HG03060 (cell line): Measurements from ENCODE around the gene SNCAIP.
"Not testable (repeated sequence)": the region's sequence is repeated elsewhere in the genome, so short reads cannot be mapped to it uniquely, and the experiment has no call there.

ENCODE experiments used
- ATAC-seq: cut with Tn5 transposase; IDR thresholded peaks from one replicate; pipeline ENCODE4 v1.9.1; 2021; ENCODE audit warnings: low read depth, moderate number of reproducible peaks; ENCODE audit not compliant: unreplicated experiment

Gene SNCAIP

DNA sequence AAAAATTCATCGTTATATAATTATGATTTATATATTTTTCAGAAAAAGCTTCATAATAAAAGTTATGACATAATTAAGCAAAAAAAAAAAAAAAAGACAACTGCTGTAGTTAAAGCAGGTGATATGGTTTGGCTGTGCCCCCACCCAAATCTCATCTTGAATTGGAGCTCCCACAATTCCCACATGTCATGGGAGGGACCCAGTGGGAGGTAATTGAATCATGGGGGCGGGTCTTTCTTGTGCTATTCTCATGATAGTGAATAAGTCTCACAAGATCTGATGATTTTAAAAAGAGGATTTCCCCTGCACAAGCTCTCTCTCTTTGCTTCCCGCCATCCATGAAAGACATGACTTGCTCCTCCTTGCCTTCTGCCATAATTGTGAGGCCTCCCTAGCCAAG, 41.3 kb downstream of the SNCAIP start:
- ATAC-seq: not testable (repeated sequence)

GRCh38 chr5:122354293-122354692, 42.3 kb downstream of the SNCAIP start:
- ATAC-seq: no peak

DNA sequence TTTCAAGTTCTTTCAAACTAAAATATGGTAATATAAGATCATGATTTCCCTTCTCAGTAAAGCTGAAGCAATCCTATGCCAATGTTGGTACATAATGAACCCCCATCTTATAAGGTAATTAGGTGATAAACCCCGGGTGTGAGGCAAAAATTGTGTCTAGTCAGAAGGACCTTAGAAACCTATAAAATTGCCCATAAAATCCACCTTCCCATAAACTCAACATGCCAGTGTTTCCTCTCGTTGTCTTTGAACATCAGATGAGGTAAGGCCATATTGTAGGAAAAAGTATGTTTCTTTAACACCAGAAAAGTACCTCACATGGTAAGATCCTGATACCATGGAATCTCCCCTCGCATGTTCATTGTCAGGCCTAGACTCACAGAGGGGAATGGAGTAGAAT, 43.3 kb downstream of the SNCAIP start:
- no peak for ATAC-seq

DNA sequence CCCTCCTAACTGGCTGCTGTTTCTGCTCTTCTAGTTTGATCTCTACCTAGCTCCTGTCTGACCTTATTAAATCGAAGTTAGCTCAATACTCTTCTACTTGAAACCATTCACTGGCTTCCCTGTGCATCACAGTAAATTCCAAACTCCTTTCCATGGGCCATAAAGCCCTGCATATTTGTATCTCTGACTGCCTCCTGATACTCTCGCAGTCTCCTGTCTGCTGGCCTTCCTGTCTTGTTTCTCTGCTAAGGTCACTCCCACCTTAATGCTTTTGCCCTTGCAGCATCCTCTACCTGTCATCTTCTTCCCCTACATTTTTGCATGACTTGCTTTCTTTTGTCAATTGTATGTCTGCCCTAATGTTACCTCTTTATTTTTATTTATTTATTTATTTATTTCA, 44.8 kb downstream of the SNCAIP start:
- no peak for ATAC-seq

DNA sequence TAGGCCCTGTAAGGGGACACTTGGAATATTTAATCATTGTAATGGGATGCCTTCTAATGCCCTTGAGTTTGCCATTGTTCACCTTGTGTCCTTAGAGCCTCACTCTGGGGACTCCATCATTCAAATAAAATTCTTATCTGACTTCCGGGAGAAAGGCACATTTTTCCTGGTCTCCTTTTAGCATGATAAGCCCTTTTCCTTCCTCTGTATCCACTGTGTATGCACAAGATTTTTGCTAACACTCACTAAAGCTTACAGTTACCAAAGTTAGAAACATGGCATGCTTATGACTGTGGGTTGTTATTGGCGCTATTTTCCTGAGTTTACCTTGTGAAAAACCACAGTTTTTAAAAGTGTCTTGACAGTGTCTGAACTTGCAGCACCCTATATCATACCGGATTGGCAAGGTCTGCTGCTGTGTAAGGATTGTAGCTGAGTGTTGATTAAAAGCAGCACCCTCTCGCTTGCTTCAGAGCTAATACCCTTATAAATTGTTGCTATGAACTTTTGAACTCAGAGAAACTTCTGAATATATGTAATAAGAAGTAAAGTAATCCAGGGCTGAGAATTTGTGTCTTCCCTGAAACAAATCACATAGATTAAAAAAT, 46.4 kb downstream of the SNCAIP start:
- ATAC-seq: no peak

GRCh38 chr5:122362361-122362760, 50.3 kb downstream of the SNCAIP start:
- no peak for ATAC-seq

- ATAC-seq: no peak
Observed at GRCh38 chr5:122363623-122364022, 51.6 kb downstream of the SNCAIP start.

DNA sequence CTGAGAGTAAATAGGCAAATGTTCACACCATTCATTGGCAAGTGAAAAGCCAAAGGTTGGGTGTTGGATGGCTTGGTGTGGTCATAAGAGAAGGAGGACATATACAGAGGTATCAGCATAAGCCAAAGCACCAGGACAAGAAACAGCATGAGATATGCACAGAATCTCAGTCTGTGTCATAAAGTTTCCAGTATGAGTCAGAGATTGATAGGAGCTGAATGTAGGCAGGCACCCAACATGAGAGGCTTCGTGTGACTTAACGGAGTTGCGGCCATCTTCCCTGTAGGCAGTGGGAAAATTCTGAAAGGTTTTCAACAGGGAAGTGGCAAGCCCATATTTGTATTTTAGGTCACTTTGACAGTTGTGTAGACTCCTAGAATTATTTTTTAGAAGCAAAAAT, 54.5 kb downstream of the SNCAIP start:
- ATAC-seq: no peak

GRCh38 chr5:122367456-122367855, 55.4 kb downstream of the SNCAIP start:
- ATAC-seq: no peak

- ATAC-seq: no peak
Observed at GRCh38 chr5:122368510-122369251, 56.6 kb downstream of the SNCAIP start.

GRCh38 chr5:122369253-122369815, 57.3 kb downstream of the SNCAIP start:
- ATAC-seq: no peak

DNA sequence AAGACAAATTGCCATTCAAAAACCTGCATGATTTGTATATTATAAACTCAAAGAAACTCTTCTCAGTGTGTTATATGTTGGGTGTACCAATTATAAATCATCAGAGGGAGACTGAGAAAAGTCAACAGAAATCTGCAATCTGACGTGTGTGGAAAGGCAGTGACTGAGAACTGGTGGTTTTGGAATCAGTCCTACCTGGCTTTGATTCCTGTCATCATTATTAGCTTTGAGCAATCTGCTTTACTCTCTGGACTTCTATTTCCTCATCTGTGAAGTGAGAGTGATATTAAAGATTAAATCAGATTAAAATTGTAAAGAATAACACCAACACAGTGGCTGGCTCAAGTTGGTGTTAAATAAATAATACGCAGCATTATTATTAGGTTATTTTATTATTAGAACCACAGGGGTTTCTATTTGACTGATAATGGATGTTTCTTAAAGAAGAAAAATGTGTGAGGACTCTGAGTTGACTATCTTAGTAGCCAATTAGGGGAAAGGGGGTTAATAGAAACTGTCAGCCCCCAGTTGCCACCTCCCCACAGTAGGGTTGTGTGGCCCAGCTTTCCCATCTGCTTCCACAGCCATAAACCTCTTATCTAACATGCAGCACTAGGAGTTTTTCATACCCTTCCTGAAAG, 59.6 kb downstream of the SNCAIP start:
- ATAC-seq: no peak

DNA sequence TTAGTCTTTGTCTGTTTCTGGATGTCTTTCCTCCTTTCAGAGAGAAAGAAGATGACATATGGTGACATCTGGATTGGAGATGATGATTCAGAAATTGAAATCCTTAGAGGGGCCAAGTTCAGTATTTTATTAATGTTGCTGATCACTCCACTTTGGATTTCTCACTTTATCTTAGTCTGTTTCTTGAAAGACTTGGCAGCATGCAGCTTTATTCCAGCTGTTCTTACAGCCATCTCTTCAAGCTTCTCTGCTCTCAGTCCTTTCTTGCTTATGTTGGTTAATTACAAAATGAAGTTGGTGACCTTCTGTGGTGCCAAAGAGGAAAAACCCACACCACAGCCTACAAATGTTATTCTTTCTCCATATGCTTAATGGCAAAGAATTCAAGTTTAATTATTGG, 62.1 kb downstream of the SNCAIP start:
- no peak for ATAC-seq

- no peak for ATAC-seq
Observed at GRCh38 chr5:122375801-122376200, 63.8 kb downstream of the SNCAIP start.

- ATAC-seq: no peak
Observed at GRCh38 chr5:122376250-122376649, 64.2 kb downstream of the SNCAIP start.

DNA sequence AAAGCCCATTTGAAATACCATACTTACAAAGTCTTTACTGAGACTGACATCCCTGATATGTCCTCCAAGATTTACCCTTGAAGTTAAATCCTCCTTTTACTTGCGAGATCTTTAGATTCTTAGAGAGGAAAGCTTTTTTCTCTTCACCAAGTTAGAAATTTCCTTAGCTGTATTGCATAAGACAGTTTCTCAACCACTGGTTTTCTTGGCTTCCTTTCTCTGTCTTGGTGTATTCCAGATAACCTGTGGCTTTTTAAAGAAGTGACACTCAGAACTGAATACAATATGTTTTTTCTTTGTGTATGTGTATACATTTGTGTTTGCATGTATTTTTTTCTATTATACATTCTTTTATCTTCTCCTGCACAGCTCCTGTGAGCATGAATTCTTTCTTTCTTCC, 65.0 kb downstream of the SNCAIP start:
- no peak for ATAC-seq

- not testable (repeated sequence) for ATAC-seq
Observed at GRCh38 chr5:122382938-122383337, 70.9 kb downstream of the SNCAIP start.

DNA sequence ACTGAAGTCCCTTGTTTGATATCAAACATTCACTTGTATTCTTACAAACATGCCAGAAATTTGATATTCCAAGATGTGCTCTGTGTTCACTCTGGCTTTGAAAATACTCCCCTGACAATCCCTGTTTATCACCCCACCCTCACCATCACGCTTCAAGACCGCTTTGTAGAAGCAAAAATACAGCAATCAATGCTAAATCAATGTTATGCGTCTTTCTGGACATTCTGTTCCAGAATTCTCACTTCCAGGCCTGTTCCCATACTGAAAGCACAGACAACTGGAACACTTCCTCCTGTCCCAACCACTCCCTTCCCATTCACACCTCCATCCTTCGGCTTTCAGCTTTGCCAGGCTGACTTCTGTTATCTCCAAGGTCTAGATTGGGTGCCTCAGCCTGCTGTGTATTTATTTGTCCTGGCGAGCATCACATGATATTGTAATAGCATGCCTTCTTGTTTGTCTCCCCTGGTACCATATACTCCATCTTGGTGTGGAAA, 72.8 kb downstream of the SNCAIP start:
- ATAC-seq: no peak

DNA sequence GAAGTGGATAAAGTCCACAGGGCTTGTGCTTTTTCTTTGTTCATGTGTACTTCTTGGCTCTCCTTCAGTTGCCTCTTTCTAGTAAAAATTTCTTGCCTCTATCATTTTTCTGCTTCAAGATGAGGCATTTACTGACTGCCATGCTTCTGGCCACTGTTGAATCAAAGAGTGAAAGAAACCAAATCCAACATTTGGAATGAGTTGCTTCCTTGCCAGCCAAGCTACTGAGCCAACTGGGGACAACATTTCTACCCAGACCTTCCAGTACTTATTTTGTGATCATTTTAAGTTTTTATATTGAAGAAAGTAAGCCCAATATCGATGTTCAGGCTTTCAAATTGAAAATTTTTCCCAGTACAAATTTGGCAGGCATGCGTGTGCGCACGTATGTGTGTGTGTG, 73.2 kb downstream of the SNCAIP start:
- ATAC-seq: no peak

- no peak for ATAC-seq
Observed at GRCh38 chr5:122385808-122386207, 73.8 kb downstream of the SNCAIP start.

DNA sequence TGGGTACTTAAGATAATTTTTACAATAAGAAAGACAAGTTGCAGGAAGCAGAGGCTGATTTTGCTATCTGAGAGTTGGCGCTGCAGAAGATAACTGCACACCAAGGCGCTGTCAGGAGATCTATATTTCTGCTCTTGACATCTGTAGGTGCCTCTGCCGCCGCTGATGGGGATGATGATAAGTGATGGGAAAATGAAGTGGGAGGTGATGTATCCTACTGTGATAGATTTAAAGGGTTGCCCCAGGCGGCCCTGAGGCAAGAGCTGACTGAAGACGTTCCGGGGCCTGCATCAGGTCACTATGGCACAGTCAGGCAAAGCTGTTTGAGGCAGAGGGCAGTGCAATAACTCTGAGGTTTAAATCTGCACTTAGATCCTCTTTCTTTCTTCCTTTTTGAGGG, 78.1 kb downstream of the SNCAIP start:
- ATAC-seq: no peak
